Stimulated activated effector memory CD8-positive, alpha-beta T cell treated with anti-CD3 and anti-CD28 coated beads, Interleukin-12 subunit alpha, Interleukin-12 subunit beta, amount 100 ng/mL, for 72 hours (primary cell): Measurements from ENCODE around the gene NRBP1.

Experiments
- ATAC-seq: fragments of 150-1000 bp; cut with Tn5 transposase; 2 replicates; pipeline ENCODE4 v1.10.0; 2021
- DNase-seq, 2 donors: peaks; one replicate each; pipeline ENCODE4 v3.0.0; 2021 to 2022; ENCODE audit warnings: low spot score in 2 of 2
- H3K27ac Mint-ChIP-seq: one replicate; pipeline ENCODE4 v1.8.0; 2022; ENCODE audit warnings: mild to moderate bottlenecking, mixed read lengths
- H3K36me3 Mint-ChIP-seq: one replicate; pipeline ENCODE4 v1.8.0; 2022; ENCODE audit warnings: mild to moderate bottlenecking, mixed read lengths
- H3K4me1 Mint-ChIP-seq: one replicate; pipeline ENCODE4 v1.8.0; 2022; ENCODE audit warnings: mixed read lengths
- H3K4me3 Mint-ChIP-seq: one replicate; pipeline ENCODE4 v1.8.0; 2022; ENCODE audit warnings: mild to moderate bottlenecking, mixed read lengths
- H3K9me3 Mint-ChIP-seq: one replicate; pipeline ENCODE4 v1.8.0; 2022; ENCODE audit warnings: mixed read lengths

The NRBP1 gene

DNA sequence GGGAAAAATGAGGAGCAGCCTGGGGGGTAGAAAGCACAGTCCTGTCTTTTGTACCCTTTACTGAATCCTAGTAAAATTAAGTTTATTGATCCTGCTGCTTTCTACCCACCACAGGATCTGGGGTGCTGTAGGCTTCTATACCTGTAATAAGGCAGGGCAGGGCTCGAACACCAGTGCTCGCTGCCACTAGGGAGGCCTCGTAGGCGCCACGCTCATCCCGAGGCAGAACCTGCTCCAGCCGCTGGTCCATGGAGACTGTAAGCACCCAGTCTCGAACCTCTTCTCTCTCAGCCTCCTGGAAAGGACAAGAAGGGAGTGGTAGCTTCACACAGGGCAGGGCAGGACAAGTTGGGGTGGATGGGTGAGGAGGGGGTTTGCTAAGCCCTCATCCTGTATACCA lies 16.7 kb downstream of the NRBP1 start:
- no peak for ATAC-seq
- H3K27ac Mint-ChIP-seq, result no peak overlapping the region
- H3K4me1 Mint-ChIP-seq, result peaks cover 5% of the 10 kb centered on the region
- no peak overlapping the region for H3K4me3 Mint-ChIP-seq
- H3K36me3 Mint-ChIP-seq, result peaks cover 54% of the 10 kb centered on the region
- no peaks in the 10 kb centered on the region for H3K9me3 Mint-ChIP-seq
- DNase-seq, result no peak

DNA sequence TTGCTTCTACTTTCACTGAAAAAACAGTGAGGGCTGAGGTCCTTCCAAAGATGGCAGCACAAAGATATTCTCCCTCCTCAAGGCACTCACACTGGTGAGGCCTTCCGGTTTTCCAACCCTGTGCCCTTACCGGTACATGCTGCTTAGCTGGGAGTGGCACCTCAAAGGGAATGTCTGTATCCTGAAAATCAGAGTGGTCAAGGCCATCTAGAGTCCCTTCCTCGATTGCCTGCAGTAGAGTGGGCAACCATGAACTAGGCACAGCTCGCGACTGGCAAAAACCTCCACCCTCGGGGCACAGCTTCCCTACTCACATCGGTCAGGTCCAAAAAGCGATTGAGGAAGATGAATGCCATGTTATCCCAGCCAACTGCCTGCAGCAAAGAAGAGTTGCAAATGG lies 17.2 kb downstream of the NRBP1 start:
- Mint-ChIP-seq H3K36me3 (peaks cover 49% of the 10 kb centered on the region), H3K9me3 (no peaks in the 10 kb centered on the region), H3K4me3 (no peak overlapping the region), H3K27ac (no peak overlapping the region), H3K4me1 (peaks cover 5% of the 10 kb centered on the region)
- ATAC-seq (no peak), DNase-seq (no peak)

DNA sequence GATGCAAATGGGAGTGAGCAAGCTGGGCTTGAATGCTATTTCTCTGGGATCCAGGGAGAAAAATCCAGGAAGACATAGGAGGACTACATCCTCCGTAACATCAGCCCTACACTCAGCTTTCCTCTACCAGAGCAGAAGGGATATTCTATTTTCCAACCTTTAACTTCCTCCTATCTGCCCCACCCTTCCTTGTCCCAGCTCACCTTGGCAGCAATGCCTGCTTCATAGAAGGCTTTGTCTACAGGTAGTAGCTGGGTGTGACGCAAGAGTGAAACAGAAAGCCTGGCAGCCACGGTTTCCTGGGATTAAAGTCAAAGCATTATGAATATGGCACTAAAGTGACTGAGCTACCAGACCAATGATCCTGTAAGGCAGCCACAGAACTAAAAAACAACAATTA lies 17.6 kb downstream of the NRBP1 start:
- Mint-ChIP-seq H3K36me3 (peaks cover 45% of the 10 kb centered on the region), H3K4me3 (no peak overlapping the region), H3K4me1 (peaks cover 5% of the 10 kb centered on the region), H3K27ac (no peak overlapping the region), H3K9me3 (no peaks in the 10 kb centered on the region)
- ATAC-seq (no peak), DNase-seq (no peak)

- Mint-ChIP-seq H3K4me3 (no peak overlapping the region), H3K36me3 (peaks cover 28% of the 10 kb centered on the region), H3K4me1 (no peaks in the 10 kb centered on the region), H3K27ac (no peak overlapping the region), H3K9me3 (no peaks in the 10 kb centered on the region)
- ATAC-seq (no peak), DNase-seq (no peak)
These were observed 19.9 kb downstream of the NRBP1 start for GRCh38 chr2:27448381-27448780.

DNA sequence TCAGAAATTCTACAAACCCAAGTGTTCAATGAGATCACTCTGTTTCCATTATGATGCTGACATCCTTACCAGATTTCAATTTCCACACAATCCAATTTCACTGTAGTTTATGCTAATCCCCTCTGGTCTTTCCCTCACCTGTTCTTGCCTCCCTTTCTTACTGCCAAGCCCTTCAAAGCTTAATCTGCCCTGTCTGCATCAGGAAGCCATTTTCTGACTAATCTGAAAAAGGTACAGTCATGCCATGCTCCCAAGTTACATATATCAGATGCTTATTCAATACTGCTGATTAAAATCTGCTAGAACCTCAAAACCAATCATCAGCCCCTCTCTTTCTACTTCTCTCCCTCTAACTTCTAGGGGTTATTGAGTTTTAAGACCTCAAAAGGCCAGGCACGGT lies 22.7 kb downstream of the NRBP1 start:
- no peak overlapping the region for H3K4me3 Mint-ChIP-seq
- H3K27ac Mint-ChIP-seq, result no peak overlapping the region
- peaks cover 21% of the 10 kb centered on the region for H3K36me3 Mint-ChIP-seq
- no peaks in the 10 kb centered on the region for H3K4me1 Mint-ChIP-seq
- DNase-seq (no peak), ATAC-seq (peak; percentile 83)
- no peaks in the 10 kb centered on the region for H3K9me3 Mint-ChIP-seq

DNA sequence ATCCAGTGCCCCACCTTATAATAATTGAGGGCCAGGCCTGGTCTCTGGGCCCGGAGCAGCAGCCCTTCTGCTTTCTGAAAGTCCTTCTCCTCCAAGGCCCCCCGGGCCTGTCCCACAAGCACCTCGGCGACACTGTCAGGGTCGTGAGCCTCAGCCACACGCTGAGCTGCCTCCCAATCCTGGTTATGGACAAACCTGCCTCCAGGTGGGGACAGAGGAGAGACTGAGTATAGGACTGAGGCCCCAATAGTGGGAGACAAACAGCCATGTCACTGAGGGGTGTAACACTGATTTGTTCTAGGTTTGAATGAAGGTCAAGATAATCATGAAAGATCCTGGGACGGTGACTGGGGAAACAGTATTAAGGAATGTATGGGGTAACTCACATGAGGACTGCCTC lies 25.5 kb downstream of the NRBP1 start:
- Mint-ChIP-seq H3K27ac (peak overlapping the region; percentile 86), H3K36me3 (peaks cover 20% of the 10 kb centered on the region), H3K4me3 (no peak overlapping the region), H3K4me1 (no peaks in the 10 kb centered on the region), H3K9me3 (no peaks in the 10 kb centered on the region)
- no peak for ATAC-seq
- no peak for DNase-seq

- Mint-ChIP-seq H3K4me3 (no peak overlapping the region), H3K9me3 (no peaks in the 10 kb centered on the region), H3K27ac (no peak overlapping the region), H3K36me3 (peaks cover 10% of the 10 kb centered on the region), H3K4me1 (no peaks in the 10 kb centered on the region)
- DNase-seq (no peak), ATAC-seq (no peak)
These were observed 32.7 kb downstream of the NRBP1 start for GRCh38 chr2:27461118-27461517.

DNA sequence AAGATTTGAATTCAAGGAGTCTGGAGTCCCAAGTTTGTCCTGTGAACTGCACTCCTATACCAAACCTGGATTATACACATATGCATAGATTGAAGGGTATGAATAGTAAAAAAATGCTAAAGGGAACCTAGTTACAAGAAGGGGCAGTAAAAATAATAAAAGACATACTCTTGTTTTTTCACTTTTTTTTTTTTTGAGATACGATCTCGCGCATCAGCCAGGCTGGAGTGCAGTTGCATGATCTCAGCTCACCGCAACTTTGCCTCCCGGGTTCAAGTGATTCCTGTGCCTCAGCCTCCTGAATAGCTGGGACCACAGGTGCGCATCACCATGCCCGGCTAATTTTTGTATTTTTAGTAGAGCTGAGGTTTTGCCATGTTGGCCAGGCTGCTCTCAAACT lies 36.0 kb downstream of the NRBP1 start:
- H3K9me3 Mint-ChIP-seq, result no peaks in the 10 kb centered on the region
- ATAC-seq, result no peak
- no peaks in the 10 kb centered on the region for H3K4me1 Mint-ChIP-seq
- H3K27ac Mint-ChIP-seq, result no peak overlapping the region
- no peak for DNase-seq
- H3K36me3 Mint-ChIP-seq, result no peaks in the 10 kb centered on the region
- H3K4me3 Mint-ChIP-seq, result no peak overlapping the region

DNA sequence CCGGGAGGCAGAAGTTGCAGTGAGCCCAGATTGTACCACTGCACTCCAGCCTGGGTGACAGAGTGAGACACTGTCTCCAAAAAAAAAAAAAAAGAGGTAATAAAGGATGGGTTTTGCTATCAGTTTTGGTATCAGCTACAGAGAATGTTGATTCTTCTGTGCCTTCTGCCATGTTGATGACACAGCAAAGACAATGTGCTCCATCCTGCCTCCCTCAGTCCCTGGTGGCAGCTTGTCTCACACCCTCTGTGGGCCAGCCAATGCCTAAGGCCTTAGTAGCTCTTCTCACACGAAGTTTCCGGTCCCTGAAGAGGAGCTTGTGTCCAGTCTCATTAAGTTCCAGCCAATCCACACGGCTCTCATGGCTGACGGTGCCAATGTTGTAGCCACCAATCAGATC lies 43.5 kb downstream of the NRBP1 start:
- no peak for ATAC-seq
- H3K27ac Mint-ChIP-seq, result no peak overlapping the region

GRCh38 chr2:27485496-27485895 lies 57.1 kb downstream of the NRBP1 start:
- Mint-ChIP-seq H3K27ac (no peak overlapping the region), H3K4me1 (peaks cover 15% of the 10 kb centered on the region), H3K36me3 (peaks cover 20% of the 10 kb centered on the region), H3K9me3 (no peaks in the 10 kb centered on the region), H3K4me3 (no peak overlapping the region)
- ATAC-seq (no peak), DNase-seq (no peak)

More for the DNA sequence above, 43.5 kb downstream of the NRBP1 start:
- H3K4me3 Mint-ChIP-seq, result no peak overlapping the region
- H3K4me1 Mint-ChIP-seq, result no peaks in the 10 kb centered on the region
- no peaks in the 10 kb centered on the region for H3K9me3 Mint-ChIP-seq
- H3K36me3 Mint-ChIP-seq, result peaks cover 17% of the 10 kb centered on the region
- no peak for DNase-seq

DNA sequence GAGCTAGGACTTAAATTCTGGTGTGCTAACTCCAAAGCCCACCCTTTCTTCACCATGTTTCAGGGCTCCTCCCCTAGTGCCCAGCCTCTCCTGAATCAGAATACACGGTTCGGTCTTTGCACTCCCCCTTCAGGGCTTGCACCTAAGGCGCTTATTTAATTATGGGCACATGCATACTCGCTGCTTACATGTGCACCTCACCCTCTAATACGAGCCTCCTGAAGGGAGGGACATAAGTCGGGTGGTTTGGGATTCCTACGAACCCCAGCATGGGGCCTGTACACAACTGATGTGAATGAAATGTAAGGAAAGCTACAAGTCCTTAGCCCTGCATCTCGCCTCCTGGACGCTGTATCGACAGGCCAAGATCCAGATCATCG lies 60.7 kb downstream of the NRBP1 start:
- Mint-ChIP-seq H3K27ac (peak overlapping the region; percentile 83), H3K9me3 (no peaks in the 10 kb centered on the region), H3K36me3 (peaks cover under 1% of the 10 kb centered on the region), H3K4me1 (peaks cover 15% of the 10 kb centered on the region), H3K4me3 (peak overlapping the region; percentile 84)
- DNase-seq, result no peak
- no peak for ATAC-seq

DNA sequence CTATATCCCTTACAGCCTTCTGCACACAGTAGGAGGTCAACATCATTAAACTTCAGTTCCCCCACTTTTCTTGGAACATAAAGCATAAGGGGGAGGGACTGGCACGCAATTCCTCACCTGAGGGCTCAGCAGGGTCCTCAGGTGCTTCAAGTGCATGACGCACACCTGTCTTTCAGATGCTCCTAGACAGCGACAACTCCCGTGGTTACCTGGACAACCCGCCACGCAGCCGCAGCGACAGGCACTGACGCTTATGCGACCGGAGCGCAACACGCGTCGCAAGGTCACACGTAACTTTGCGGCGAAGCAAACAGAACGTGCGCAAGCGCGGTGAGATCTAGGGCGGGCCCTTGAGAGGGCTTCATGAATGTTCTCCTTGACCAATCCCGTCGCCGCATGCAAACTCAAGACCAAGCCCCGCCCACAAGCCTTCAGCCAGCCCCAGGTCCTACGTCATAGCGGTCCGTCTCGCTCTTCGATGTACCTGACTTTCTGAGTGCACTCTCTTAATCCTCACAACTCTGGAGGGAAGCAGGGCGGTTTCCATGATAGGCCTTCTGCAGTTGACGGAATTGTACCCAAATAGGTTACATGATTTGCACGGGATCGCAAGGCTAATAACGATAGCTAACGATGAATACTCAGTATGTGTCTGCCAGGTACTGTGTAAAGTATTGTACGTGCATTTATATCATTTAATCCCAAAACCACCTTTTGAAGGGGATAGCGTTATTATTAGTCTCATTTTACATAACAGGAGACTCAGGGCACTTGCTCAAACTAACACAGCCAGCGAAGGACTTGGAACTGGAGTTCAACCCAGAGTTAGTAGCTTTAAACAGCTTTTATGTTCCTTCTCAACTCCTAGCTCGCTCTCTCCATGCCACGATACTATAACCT lies 61.3 kb downstream of the NRBP1 start, which contains the start of gene IFT172:
IFT172 (minus strand) TSS at position 246 of the 900 bp plus-strand sequence; CDS start at position 156, 90 bp downstream.
- peak within 1 kb of the TSS; percentile 83 for H3K27ac Mint-ChIP-seq
- peak within 1 kb of the TSS; percentile 84 for H3K4me3 Mint-ChIP-seq

More for the DNA sequence above, 61.3 kb downstream of the NRBP1 start, which contains the start of gene IFT172:
- Mint-ChIP-seq H3K4me1 (peaks cover 15% of the 10 kb centered on the region), H3K36me3 (no peaks in the 10 kb centered on the region), H3K9me3 (no peaks in the 10 kb centered on the region)
- peak; percentile 98 for ATAC-seq
- DNase-seq, result peak; percentile 91 to 98
